B cell (primary cell): ENCODE data around the gene NEK8. TPM values are rescaled to one million over a fixed set of nuclear protein-coding genes. Genes with fewer than 3 reads are reported as not detected.
"Not testable (repeated sequence)": the region's sequence is repeated elsewhere in the genome, so short reads cannot be mapped to it uniquely, and the experiment has no call there.

ENCODE experiments used
- ATAC-seq: fragments of 200-7000 bp; cut with Tn5 transposase; one replicate; pipeline ENCODE4 v1.10.0; 2021; ENCODE audit warnings: low read depth, mild to moderate bottlenecking, moderate number of reproducible peaks, moderate library complexity
- CTCF ChIA-PET: fragments of 350-600 bp; sonication (Branson Sonifier 250); formaldehyde crosslinking; loops from one replicate; lab custom pipeline; 2021; ENCODE audit warnings: antibody characterized with exemption, inconsistent platforms; lab: Charles Lee
- POLR2A ChIA-PET: fragments of 350-600 bp; sonication (Branson Sonifier 250); formaldehyde crosslinking; loops from one replicate; lab custom pipeline; 2021; ENCODE audit warnings: antibody characterized with exemption; lab: Charles Lee
- DNase-seq: peaks from one replicate; pipeline ENCODE4 v3.0.0; 2013
- H2AFZ ChIP-seq: 2 replicates; pipeline ENCODE4 v1.6.1; 2012; ENCODE audit warnings: mild to moderate bottlenecking, low read depth, low read length; ENCODE audit not compliant: insufficient read depth, poor library complexity, severe bottlenecking
- H3K27ac ChIP-seq, 2 donors: 1 replicate in 1 of 2; 2 replicates in 1 of 2; pipeline ENCODE4 v1.5.1; 2012 to 2013; ENCODE audit warnings: low read length in 2 of 2, mild to moderate bottlenecking in 2 of 2, moderate library complexity in 1 of 2
- H3K27me3 ChIP-seq, 4 experiments: fragments of 200-600 bp in 1 of 4; sonication (generic) in 1 of 4; replicated peaks in 1 of 4; 1 replicate in 2 of 4; 2 replicates in 2 of 4; pipeline versions ENCODE4 v1.6.1 to v1.7.0; 2013 to 2016; ENCODE audit warnings: low read length in 3 of 4, mild to moderate bottlenecking in 2 of 4, mixed read lengths in 1 of 4, moderate library complexity in 1 of 4; ENCODE audit not compliant: insufficient read depth in 4 of 4, control insufficient read depth in 3 of 4; ENCODE audit errors: control extremely low read depth in 1 of 4
- H3K36me3 ChIP-seq, 2 experiments: replicated peaks in 1 of 2; 1 replicate in 1 of 2; 2 replicates in 1 of 2; pipeline versions ENCODE4 v1.6.1 to v1.7.1; 2013; ENCODE audit warnings: low read length in 1 of 2; ENCODE audit not compliant: insufficient read depth in 2 of 2, control insufficient read depth in 1 of 2; ENCODE audit errors: control extremely low read depth in 1 of 2, extremely low read depth in 1 of 2
- H3K4me1 ChIP-seq, 2 donors: fragments of 200-600 bp in 1 of 2; sonication (generic) in 1 of 2; 1 replicate in 1 of 2; 2 replicates in 1 of 2; pipeline versions ENCODE4 v1.5.1 to v1.6.1; 2013 to 2017; ENCODE audit warnings: low read length in 2 of 2; ENCODE audit not compliant: control insufficient read depth in 2 of 2, insufficient read depth in 2 of 2
- H3K4me2 ChIP-seq: replicated peaks from 2 replicates; pipeline ENCODE3; 2012; ENCODE audit warnings: mild to moderate bottlenecking, low read depth, low read length; ENCODE audit not compliant: poor library complexity, severe bottlenecking
- H3K4me3 ChIP-seq, 5 experiments: fragments of 200-600 bp in 1 of 5; sonication (generic) in 1 of 5; 1 replicate in 3 of 5; 2 replicates in 2 of 5; pipeline versions ENCODE4 v1.5.1 to v1.7.0; 2011 to 2016; ENCODE audit warnings: low read length in 4 of 5, mild to moderate bottlenecking in 4 of 5, low read depth in 2 of 5, control low read depth in 1 of 5, moderate library complexity in 1 of 5; ENCODE audit not compliant: insufficient read depth in 1 of 5; ENCODE audit errors: control extremely low read depth in 1 of 5, extremely low read depth in 1 of 5
- H3K79me2 ChIP-seq: fragments of 200-600 bp; sonication (generic); one replicate; pipeline ENCODE4 v1.6.0; 2016; ENCODE audit warnings: low read length; ENCODE audit not compliant: control insufficient read depth, insufficient read depth
- H3K9ac ChIP-seq: fragments of 200-600 bp; sonication (generic); 2 replicates; pipeline ENCODE4 v1.6.1; 2017; ENCODE audit warnings: mild to moderate bottlenecking, low read length, moderate library complexity
- H3K9me3 ChIP-seq, 3 donors: one replicate each; pipeline versions ENCODE4 v1.6.1 to v1.7.1; 2013; ENCODE audit warnings: low read length in 2 of 3; ENCODE audit not compliant: control insufficient read depth in 2 of 3, insufficient read depth in 1 of 3; ENCODE audit errors: control extremely low read depth in 1 of 3
- H4K20me1 ChIP-seq: 2 replicates; pipeline ENCODE4 v1.6.0; 2012; ENCODE audit warnings: mild to moderate bottlenecking, low read length; ENCODE audit not compliant: insufficient read depth, control insufficient read depth, poor library complexity, severe bottlenecking
- H3K27ac Mint-ChIP-seq: one replicate; pipeline ENCODE4 v1.8.0; 2021; ENCODE audit warnings: mixed read lengths
- H3K27me3 Mint-ChIP-seq: one replicate; pipeline ENCODE4 v1.8.0; 2021; ENCODE audit warnings: mixed read lengths
- H3K4me1 Mint-ChIP-seq: one replicate; pipeline ENCODE4 v1.8.0; 2021; ENCODE audit warnings: mixed read lengths
- H3K4me3 Mint-ChIP-seq: one replicate; pipeline ENCODE4 v1.8.0; 2021; ENCODE audit warnings: mixed read lengths
- H3K9me3 Mint-ChIP-seq: one replicate; pipeline ENCODE4 v1.8.0; 2022; ENCODE audit warnings: mixed read lengths; ENCODE audit not compliant: insufficient read depth
- CTCF ChIP-seq: fragments of 200-600 bp; IDR thresholded peaks from one replicate; pipeline ENCODE4 v1.8.0; 2022; ENCODE audit warnings: antibody characterized with exemption, mild to moderate bottlenecking
- EZH2 ChIP-seq: IDR thresholded peaks from 2 replicates; pipeline ENCODE4 v1.6.1; 2012; ENCODE audit warnings: borderline replicate concordance, low read depth, mild to moderate bottlenecking, moderate library complexity, low read length; ENCODE audit not compliant: insufficient read depth, poor library complexity, severe bottlenecking
- WGBS: methylation state at CpG from one replicate; pipeline ENCODE4 v1.1.5; 2013; ENCODE audit warnings: missing lambda C conversion rate; ENCODE audit not compliant: insufficient coverage; 5-methylcytosine and 5-hydroxymethylcytosine counted together
- intact Hi-C: fragments of 100-400 bp; cut with micrococcal nuclease; formaldehyde crosslinking; loops from one replicate; pipeline ENCODE4 v1.10.0; 2022
- polyA plus RNA-seq: library from polyadenylated mRNA; depleted of rRNA; stranded (reverse); fragments of >200 nt; gene quantifications from 2 replicates; pipeline ENCODE4 v1.2.3, GENCODE V29; 2012
- total RNA-seq, 2 donors: library from RNA; stranded (reverse); fragments of 120-200 nt in 1 of 2; gene quantifications; 1 replicate in 1 of 2; 2 replicates in 1 of 2; pipeline versions ENCODE4 v1.2.3 to v1.2.4, GENCODE V29; 2013 to 2022

NEK8 gene
- total and polyA plus RNA-seq, 2 donors (not counting 1 experiment from before 2014, with no cell fraction given): 58.0 to 305 TPM

- Histone ChIP-seq H2AFZ (peak overlapping the region; percentile 77), H3K9ac (peak overlapping the region; percentile 86), H4K20me1 (peaks cover 51% of the 10 kb centered on the region), H3K36me3 (peaks cover 0 to 39% of the 10 kb centered on the region in 2 experiments), H3K4me1 (peaks cover 53 to 73% of the 10 kb centered on the region in 2 donors), H3K27me3 (peaks cover 0 to 8% (median 2%) of the 10 kb centered on the region in 4 experiments), H3K79me2 (peaks cover 27% of the 10 kb centered on the region), H3K4me2 (peak overlapping the region; percentile 83), H3K4me3 (peak overlapping the region; percentile 64 to 98 (median 97)), H3K27ac (peak overlapping the region; percentile 77 to 81), H3K9me3 (no peaks in the 10 kb centered on the region)
- WGBS: 2% methylated on average over 19 of the region's 30 CpGs
- Mint-ChIP-seq H3K4me1 (peaks cover 66% of the 10 kb centered on the region), H3K9me3 (no peaks in the 10 kb centered on the region), H3K27me3 (no peaks in the 10 kb centered on the region), H3K4me3 (peak overlapping the region; percentile 99), H3K27ac (peak overlapping the region; percentile 97)
- ChIA-PET CTCF (interaction anchor here (0.8 to 15.9 kb wide), 14 partner anchors 9 to 233 kb away, joined by 3 to 1020 read pairs (median 5); partner anchors contain the start of genes FAM222B, PHF12, PROCA1 and TRAF4), POLR2A (interaction anchor here (0.9 to 2.5 kb wide), 12 partner anchors 8 to 231 kb away, joined by 3 to 38 read pairs (median 9); partner anchors contain the start of genes BLTP2, FAM222B, NEK8 and PHF12)
- intact Hi-C loops: no loop called here
- no peak for DNase-seq
- TF ChIP-seq CTCF (no peak), EZH2 (no peak)
- no peak for ATAC-seq
These were observed 8.2 kb upstream of the NEK8 start for GRCh38 chr17:28720247-28720996.

GRCh38 chr17:28720997-28721329, 7.6 kb upstream of the NEK8 start:
- Mint-ChIP-seq H3K4me1 (peaks cover 70% of the 10 kb centered on the region), H3K27ac (peak overlapping the region; percentile 97), H3K4me3 (peak overlapping the region; percentile 99)
- H3K27me3 Mint-ChIP-seq, DNase-seq, ATAC-seq, H3K9me3 Mint-ChIP-seq, H2AFZ ChIP-seq, H3K9me3 ChIP-seq, H3K27me3 ChIP-seq, intact Hi-C loops: not testable (repeated sequence)
- ChIA-PET CTCF (interaction anchor here (0.8 to 15.9 kb wide), 5 partner anchors 25 to 229 kb away, joined by 4 to 1020 read pairs (median 5); partner anchors contain the start of gene TRAF4), POLR2A (interaction anchor here (0.7 to 2.5 kb wide), 3 partner anchors 10 to 43 kb away, joined by 4 to 38 read pairs (median 5); partner anchors contain the start of gene PROCA1)
- 52% methylated on average over 18 of the region's 19 CpGs for WGBS
- Histone ChIP-seq H3K4me3 (peak overlapping the region; percentile 64 to 98 (median 97)), H3K79me2 (peaks cover 27% of the 10 kb centered on the region), H4K20me1 (peaks cover 56% of the 10 kb centered on the region), H3K36me3 (peaks cover 0 to 39% of the 10 kb centered on the region in 2 experiments), H3K27ac (peak overlapping the region in 1 of 2 donors; percentile 81), H3K4me1 (peaks cover 57 to 78% of the 10 kb centered on the region in 2 donors), H3K9ac (peak overlapping the region; percentile 86), H3K4me2 (peak overlapping the region; percentile 83)
